ENCODE data around the gene KRTAP4-2. TPM values are rescaled to one million over a fixed set of nuclear protein-coding genes. Genes with fewer than 3 reads are reported as not detected.

The KRTAP4-2 gene
- total and polyA plus RNA-seq, 9 of the 15 experiments (the other 6 are each of a cell fraction or from before 2014, with no cell fraction given) = not detected

- WGBS (ENCODE audit: insufficient coverage, low coverage, missing lambda C conversion rate) = 0% methylated on average over 9 of the region's 9 CpGs
- CTCF ChIA-PET (ENCODE audit: low intra/inter-chr PET ratio) = no interaction called here
- intact Hi-C loops (cut with micrococcal nuclease) = no loop called here
- peaks cover 0 to 2% of the 10 kb centered on the region in 2 experiments; a peak in 2 of 5 replicates for H3K4me1 ChIP-seq (replicated peaks in 1 of 2; ENCODE audit: control insufficient read depth in 2 of 2, insufficient read depth in 2 of 2, low read length in 2 of 2)
- H3K36me3 ChIP-seq (ENCODE audit: control insufficient read depth, insufficient read depth, low read length) = no peaks in the 10 kb centered on the region
- no peak for FAIRE-seq
- DNase-seq (ENCODE audit: extremely low read depth in 1 of 4, low spot score in 3 of 4) = no peak
- H4K20me1 ChIP-seq (replicated peaks; ENCODE audit: control insufficient read depth, insufficient read depth, low read length) = no peaks in the 10 kb centered on the region
- no peak within 1 kb of the TSS for H3K27ac ChIP-seq (ENCODE audit: extremely low read depth, low read depth, low read length)
- BruUV-seq (replicated peaks) = no TSS peak
- H3K9me3 ChIP-seq (replicated peaks; ENCODE audit: control insufficient read depth, insufficient read depth, low read depth, low read length) = no peaks in the 10 kb centered on the region
- H3K9ac ChIP-seq (ENCODE audit: insufficient read depth in 1 of 2, low read depth in 2 of 2, low read length in 2 of 2) = no peak within 1 kb of the TSS
- no peak for ATAC-seq
- no peaks in the 10 kb centered on the region for H3K79me2 ChIP-seq (ENCODE audit: control insufficient read depth, insufficient read depth, low read length)
- POLR2A ChIA-PET = interaction anchor here (0.8 to 1.1 kb wide), 2 partner anchors 9 to 13 kb away, joined by 3 to 4 read pairs; no protein-coding TSS in a partner anchor
- TF ChIP-seq DPF2 (IDR thresholded peaks at IDR 0.05) (no peak), TEAD1 (CRISPR knock-in tag; IDR thresholded peaks at IDR 0.05) (no peak), ZNF146 (CRISPR knock-in tag; IDR thresholded peaks at IDR 0.05; ENCODE audit: unreplicated experiment) (no peak), XRCC4 (IDR thresholded peaks at IDR 0.05; ENCODE audit: extremely low read depth, insufficient read depth, insufficient read length) (no peak), THAP7 (CRISPR knock-in tag; IDR thresholded peaks at IDR 0.05) (no peak)
- in situ Hi-C loops (cut with MboI) = no loop called here
- no peaks in the 10 kb centered on the region for H3K9me1 ChIP-seq (ENCODE audit: control insufficient read depth, insufficient read depth, low read length)
- H3K4me2 ChIP-seq (ENCODE audit: insufficient read depth, low read length) = no peak within 1 kb of the TSS
- H3K4me3 ChIP-seq = no peak within 1 kb of the TSS
- peaks cover 0 to 11% of the 10 kb centered on the region in 2 experiments; a peak in 3 of 5 replicates for H3K27me3 ChIP-seq (ENCODE audit: control insufficient read depth in 2 of 2, insufficient read depth in 2 of 2, low read length in 2 of 2)
- no peak within 1 kb of the TSS for H2AFZ ChIP-seq (ENCODE audit: low read depth, low read length)
Observed at GRCh38 chr17:41184480-41184961, 6.5 kb upstream of the KRTAP4-2 start, which contains the start of gene KRTAP4-1. TSS of gene KRTAP4-1 (minus strand) at chr17:41184911. CDS start at chr17:41184854, 57 bp downstream.
